Cardiac septum (tissue), 1 donor: Measurements from ENCODE around the gene PKNOX2. TPM values are rescaled to one million over a fixed set of nuclear protein-coding genes. Genes with fewer than 3 reads are reported as not detected.

Source experiments
- DNase-seq: peaks from one replicate; pipeline ENCODE4 v3.0.0-alpha.2; 2020; ENCODE audit warnings: low spot score
- intact Hi-C: fragments of 100-400 bp; cut with DNase I; formaldehyde crosslinking; loops from one replicate; pipeline ENCODE4 v1.14.0; 2022
- total RNA-seq: library from RNA; stranded (reverse); fragmentation: NEBNext Ultra II Directional; extraction: Animal tissue kit (Norgen Biotek cat#: 25700); gene quantifications from one replicate; pipeline ENCODE4 v1.2.1, GENCODE V29; 2021
- donor health status: DM: no; HTN: no; CAD: no.

The PKNOX2 gene
- total RNA-seq, 1 donor from 2014 or later = 7.1 TPM

DNA sequence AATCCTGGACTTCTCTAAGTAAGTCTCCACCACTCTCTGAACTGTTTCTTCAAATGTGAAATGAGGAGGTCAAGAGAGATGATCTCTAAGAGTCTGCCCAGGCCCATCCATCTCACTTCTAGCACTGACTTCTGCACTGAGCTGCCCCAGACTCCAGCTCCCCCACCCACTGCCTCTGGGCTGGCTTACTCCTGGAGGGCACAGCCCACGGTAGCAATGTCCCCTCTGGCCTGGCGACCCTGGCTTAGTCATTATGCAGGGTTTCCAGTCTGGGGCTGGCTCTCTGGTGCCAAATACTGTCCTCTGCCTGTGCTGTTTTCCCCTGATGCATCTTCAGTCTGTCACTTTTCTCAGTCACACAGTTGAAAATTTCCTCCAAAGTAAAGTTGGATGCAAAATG, 60.9 kb downstream of the PKNOX2 start:
- no peak for DNase-seq
- intact Hi-C loops = no loop called here

DNA sequence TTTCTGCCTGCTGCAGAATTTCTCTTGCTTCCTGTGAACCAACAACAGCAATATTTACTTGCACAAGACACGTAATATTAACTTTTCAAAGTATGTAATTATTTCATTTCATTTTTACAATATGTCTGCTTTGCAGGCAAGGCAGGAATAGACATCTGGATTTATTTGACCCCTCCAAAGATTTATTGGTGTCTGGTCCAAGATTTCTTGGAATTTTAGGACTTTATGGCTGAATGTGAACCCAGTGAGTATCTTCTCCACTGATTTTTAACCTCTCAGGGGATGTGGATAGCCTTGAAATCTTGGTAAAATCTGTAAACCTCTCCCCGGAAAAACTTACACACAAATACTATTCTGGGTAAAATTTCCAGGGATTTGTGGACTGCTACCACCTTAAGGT, 61.5 kb downstream of the PKNOX2 start:
- intact Hi-C loops = no loop called here
- DNase-seq = no peak

DNA sequence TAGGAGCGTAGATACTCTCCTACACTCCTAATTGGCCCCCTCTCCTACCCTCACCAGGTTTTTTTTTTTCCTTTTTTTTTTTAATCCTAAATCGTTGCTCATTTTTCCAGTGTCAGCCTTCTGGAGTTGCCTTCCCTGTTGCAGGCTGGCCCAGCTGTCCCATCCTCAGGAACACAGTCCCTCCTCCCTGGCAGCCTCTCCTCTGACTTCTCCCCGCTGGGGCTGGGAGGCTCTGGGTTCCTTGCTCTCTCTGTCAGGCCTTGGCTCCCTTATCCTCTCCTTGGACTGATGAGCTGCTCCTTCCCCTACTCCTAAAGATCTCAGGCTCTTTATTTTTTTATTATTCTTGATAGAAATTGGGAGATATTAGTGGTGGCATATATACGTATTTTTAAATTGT, 62.2 kb downstream of the PKNOX2 start:
- no peak for DNase-seq
- intact Hi-C loops = no loop called here

DNA sequence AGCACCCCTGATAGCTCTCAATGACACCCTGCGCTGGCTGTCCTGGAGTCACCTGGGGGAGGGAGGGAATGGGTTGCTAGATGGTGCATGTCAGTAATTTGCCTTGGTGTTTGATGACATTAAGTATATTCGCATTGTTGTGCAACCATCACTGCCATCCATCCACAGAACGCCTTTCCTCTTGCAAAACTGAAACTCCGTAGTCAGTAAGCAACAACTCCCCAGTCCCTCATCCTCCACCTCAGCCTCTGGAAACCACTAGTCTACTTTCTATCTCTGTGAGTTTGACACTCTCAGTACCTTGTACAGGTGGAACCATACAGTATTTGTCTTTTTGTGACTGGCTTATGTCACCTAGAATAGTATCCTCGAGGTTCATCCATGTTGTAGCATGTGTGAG, 62.6 kb downstream of the PKNOX2 start:
- intact Hi-C loops = no loop called here

DNA sequence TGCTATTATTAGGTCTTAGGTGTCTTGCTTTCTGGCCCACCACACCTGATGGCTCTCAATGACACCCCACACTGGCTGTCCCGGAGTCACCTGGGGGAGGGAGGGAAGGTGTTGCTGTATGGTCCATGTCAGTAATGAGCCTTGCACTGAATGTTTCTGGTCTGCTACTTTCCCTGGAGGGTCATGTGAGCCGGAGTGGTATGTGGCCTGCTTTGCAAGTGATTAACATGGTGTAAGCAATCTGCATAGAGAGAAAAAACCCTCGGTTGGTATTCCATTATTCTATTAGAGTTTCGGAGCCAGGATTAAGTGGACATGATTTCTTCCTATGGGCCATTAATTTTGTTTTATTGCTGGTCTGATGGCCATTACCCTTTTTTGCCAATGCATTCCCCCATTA, 63.9 kb downstream of the PKNOX2 start:
- intact Hi-C loops = no loop called here
- DNase-seq = no peak

More for the DNA sequence above, 62.6 kb downstream of the PKNOX2 start:
- DNase-seq = no peak

DNA sequence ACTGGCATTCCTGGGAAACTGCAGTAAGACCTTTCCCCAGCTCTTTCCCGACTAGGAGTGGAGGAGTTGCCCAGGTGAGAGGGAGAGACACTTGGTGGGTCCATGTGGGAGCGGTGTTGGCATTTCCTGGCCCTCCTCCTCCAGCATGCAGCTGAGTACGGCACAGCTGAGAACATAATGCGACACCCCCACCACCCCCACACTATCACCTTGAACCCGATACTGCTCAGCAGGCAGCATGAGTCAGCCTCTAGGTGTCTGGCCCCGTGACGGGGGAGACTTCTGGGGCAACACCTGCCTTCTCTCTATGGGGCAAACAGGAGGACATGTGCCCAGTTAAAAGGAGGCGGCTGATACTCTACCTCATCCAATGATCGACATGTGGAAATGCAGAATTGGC, 64.4 kb downstream of the PKNOX2 start:
- DNase-seq = no peak
- intact Hi-C loops = no loop called here

DNA sequence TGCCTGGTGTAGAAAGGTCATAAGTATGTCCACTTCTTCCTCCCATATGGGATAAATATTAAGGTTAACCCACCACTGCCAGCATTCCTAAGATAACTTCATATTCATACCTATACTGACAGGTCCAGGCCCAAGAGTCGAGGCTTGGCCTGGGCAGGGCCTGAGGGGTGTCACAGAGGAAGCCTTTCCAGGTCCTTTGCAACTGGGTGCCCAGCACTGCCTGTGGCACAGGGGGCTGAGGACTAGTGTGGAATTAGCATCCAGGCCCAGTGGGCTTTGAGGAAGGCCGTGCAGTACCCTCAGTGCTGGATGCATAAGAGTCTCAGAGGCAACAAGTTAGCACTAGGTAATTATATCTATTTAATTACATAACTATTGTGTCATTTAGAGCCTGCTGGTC, 65.4 kb downstream of the PKNOX2 start:
- DNase-seq = no peak
- intact Hi-C loops = no loop called here

DNA sequence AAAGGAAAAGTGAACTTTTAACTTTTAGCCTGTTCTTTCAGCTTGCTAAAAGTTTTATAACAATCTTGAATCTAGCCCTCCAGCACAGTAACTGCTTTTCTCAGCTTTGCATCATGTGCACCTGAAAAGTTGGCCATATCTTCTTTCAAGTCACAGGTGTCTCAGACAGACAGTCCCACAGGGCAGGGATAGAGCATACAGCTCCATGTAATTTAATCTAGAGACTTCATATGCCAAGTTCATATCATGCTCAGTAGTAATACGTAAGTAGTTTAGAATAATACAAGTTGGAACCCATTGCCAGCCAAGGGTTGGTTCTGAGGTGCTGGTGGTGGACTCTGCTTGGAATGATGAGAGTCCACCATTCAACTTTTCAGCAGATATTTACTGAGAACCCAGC, 68.6 kb downstream of the PKNOX2 start:
- intact Hi-C loops = no loop called here
- DNase-seq = no peak

DNA sequence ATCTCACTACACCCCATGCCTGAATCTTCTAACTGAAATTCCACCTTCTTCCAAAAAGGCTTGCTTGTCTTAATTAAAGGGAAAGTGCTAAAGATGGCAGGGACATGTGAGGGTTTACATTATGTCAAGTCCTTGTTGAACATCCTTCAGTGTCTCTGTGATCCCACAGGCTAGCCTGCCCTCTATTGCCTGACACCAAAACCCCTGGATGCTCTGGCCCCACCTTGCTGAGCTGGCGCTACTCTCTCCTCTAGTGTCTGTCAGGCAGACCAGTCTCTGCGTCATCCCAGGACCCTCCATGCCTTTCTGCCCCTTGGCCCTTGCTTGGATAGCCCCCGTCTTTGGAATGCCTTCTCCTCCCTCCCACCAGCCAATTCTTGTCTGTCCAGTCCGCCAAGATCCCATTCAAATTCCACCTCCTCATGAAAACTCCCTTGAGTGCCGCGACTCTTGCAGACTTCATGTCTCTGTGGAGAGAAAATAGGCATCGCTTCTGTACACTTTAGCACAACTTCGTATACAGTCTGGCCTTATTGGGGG, 69.3 kb downstream of the PKNOX2 start:
- no peak for DNase-seq
- intact Hi-C loops = no loop called here

DNA sequence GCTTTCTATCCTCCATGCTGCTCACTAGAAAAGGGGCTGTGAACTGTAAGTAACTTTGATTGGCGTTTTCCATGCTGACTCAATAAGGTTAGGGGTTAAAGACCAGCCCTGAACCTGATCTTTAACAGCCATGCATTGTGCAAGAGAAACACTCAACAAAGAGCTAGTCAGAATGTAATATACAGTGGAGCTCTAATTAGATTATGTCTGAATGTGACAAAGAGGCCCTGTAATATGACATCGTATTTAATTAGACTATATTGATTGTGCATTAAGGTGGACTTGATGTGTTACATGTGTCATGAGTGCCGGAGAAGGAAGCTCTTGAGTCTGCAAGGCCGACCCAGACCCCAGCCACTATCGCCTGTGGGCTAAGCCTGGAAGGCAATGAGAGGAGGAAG, 70.5 kb downstream of the PKNOX2 start:
- no peak for DNase-seq
- intact Hi-C loops = no loop called here

DNA sequence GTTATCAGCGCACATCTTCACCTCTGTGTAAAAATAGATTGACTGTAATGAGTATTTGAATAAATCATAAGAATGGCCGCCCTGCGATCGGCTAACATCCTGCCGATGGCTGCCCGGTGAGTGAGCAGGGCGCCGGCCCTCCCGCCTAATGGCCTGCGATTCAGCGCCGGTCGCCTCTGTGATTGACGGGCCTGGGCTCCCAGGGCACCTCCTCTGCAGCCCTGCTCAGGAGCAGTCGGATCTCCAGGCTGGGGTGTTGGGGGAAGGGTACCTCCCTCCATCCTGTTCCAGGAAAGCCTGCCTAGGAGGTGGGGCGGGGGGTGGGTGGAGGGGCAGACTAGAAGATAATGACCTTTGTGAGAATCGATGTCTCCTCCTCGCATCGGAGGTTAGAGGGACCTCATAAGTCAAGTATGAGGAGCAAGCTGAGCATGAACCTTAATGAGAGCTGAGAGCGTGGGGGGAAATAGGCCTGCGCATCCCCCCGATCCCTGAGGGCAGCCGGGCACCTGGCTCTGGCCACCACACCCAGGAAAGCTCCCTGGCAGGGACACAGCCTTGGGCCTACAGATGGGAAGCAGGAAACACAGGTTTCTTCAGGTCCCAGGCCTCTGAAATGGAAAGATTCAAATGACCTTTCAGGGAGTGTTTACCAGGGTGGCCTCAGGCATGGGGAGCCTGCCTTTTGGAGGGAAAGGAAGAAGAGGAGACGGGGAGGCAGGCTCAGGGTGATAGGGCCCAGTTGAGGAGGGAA, 71.7 kb downstream of the PKNOX2 start:
- intact Hi-C loops = no loop called here
- no peak for DNase-seq

DNA sequence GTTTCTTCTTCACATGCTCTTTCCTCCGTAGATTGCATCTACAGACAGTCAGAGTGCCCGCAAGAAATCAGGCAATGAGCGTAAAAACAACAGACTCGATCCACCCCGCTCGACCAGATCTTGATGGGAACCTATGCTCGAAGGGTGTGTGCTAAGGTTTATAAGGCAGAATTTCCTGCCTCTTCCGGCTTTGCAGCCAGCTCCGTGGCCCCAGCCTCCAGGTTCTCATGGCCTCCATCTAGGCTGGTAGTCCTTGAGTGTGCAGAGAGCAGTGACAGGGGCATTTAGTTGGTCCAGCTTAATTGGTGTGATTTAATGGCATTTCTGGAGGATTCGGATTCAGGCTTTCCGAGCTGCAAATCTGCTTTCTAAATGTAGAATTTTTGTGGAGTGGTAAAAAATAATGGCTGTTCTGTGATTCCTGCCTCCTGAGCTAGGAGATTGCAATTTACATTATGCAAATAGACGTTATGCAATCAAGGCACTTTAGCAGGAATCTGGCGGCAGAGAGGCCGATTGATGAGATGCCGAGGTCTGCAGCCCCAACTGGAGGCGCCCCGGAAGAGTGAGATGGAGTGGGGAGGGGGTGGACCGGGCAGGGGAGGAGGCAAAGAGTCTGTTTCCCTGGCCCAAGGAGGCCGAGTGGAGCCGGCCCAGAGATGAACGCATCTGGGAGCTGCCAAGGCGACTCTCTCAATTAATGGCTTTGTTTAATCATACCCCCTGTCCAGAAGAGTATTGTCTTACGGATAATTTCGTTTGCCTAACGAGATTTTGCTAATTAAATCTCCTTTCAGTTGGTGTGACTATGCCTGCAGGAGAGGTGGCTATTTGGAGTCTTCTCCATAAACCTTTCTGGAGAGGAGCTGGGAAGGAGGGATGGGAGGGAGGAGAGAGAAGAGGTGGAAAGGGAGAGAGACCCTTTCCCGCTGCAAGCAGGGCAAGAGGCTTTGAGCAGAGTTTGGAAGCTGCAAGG, 75.3 kb downstream of the PKNOX2 start:
- intact Hi-C loops = no loop called here
- no peak for DNase-seq

DNA sequence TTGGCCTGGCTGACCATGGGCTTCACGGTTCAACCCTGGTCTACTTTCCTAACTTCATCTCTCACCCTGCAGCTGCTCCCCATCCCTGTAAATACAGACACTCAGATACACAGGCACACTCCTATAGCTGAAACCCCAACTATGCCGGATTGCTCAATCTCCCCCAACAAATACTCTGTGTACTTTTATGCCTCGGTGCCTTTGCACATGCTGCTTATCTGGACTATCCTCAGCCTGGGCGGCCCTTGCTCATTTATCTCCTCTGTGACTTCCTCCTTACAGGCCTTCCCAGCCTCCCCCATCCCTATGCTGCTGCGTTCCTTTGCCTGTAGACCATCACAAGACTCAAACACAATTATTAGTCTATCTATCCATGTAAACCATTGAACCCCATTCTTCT, 76.6 kb downstream of the PKNOX2 start:
- peak; percentile 41 for DNase-seq
- intact Hi-C loops = no loop called here

DNA sequence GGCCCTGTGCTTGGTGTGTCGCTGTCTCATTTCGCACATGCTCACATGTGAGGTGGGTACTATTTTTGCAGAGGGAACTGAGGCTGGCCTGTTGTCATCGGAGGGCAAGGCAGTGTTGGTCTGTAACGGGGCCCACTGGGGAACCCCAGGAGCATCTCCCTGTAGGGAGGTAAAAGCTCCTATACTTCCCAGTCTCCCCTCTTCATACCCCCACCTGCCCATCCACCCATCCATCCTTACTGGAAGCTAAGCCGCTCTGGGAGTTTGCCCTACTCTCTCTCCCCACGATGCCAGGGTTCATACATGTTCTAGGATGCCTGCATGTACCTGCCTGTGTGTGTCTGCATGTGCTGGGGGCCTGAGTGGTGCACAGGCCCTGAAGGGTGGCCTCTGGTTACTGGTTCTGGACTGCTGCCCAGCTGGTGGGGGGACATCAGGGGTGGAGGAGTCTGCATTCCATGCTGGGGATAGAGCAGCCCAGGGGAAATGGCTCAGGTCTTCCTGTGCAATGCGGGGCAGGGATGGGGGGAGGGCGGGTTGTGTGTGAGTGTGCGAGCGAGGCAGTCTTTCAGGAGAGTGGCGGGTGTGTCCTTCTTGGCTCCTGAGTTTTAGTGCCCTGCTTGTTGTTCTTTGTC, 77.7 kb downstream of the PKNOX2 start:
- DNase-seq = peak; percentile 36
- intact Hi-C loops = no loop called here

DNA sequence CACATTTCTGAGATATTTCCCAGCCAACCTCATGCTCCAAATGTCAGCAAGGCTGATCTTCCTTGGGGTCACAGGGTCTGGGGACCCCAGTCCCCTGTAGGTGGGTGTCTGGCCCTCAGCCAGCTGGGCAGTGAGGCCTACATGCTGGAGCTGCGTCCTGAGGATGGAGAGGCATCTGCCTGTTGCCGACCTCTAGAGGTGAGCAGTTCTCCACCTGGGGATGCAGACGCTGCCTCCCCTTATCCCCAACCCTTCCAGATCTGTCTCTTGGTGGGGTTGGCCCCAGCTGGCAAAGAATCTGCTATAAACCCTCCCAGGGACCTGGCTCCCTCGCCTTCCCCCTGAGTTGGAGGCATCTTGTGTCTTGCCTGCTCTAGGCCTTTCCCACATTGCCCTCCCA, 79.6 kb downstream of the PKNOX2 start:
- peak; percentile 44 for DNase-seq
- intact Hi-C loops = no loop called here

DNA sequence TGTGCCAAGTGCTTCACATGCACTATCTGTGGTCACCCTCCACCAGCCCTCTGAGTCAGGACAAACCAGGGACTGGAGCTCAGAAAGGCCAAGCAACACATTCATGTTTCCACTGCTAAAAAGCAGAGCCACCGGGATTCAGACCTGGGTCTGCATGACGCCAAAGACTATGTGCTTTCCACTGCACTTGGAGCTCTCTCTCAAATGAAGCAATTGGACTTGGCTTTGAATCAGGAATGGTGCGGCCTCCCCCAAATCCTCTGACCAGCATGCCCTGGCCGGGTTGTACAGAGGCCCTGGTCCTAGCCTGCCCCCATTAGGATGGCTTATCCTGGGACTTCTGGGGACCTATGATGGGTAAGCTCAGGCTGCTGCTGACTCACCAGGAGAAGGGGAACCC, 80.7 kb downstream of the PKNOX2 start:
- DNase-seq = no peak
- intact Hi-C loops = no loop called here

DNA sequence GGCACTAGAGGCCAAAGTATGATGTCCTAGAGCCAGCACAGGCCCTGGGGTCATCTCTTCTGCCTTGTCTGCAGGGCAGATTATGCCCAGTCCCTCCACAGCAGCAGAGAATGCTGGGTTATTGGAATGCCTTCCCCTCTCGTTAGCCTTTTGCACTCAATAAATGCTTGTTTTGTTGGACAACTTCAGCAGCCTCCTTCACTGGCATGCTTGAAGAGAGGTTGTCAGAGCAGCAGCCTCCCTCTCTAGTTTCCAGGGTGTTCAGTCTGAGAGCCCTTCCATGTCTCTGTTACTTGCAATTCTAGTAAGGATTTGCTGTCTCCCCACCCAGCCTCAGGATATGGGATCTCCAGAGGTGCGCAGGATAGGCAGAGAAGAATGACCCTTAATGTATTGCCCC, 82.9 kb downstream of the PKNOX2 start:
- intact Hi-C loops = no loop called here
- no peak for DNase-seq

DNA sequence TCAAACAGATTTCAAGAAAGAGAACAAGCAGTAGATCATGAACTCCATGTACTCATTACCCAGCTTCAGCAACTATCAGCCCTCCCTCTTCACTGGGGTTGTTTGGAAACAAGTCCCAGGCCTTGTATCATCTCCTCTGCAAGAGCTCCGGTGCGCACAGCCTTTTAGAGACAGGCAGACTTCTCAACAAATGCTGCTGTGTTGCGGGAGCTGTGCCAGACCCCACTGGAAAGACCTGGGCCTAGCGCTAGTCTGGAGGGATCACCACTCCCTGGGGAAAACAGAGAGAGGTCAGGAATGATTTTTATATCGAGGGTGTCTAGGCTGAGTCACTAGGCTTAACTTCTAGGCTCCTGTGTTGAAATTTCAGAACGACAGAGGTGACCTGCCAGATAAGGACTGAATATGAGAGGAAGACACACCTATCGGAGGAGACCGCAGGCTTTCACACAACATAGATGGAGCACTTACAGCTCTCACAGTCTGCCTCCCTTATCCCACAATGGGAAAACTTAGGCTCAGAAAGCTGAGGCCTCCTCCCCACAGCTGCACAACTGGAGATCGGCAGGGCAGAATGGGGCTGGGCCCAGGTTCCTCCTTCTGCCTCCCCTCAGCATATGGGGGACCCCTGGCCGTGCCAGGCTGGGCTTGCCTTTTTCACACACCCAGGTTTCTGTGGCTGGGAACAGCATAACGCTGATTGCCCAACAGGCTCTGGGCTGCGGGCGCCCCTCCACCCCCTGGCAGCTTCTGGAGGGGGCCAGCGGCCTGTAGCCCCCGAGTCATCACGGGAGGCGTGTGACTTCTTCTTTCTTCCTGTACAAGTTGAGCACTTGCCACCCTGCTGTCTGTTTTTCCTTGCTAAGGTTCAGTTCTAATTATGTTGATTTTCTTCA, 86.0 kb downstream of the PKNOX2 start:
- intact Hi-C loops = no loop called here
- no peak for DNase-seq

DNA sequence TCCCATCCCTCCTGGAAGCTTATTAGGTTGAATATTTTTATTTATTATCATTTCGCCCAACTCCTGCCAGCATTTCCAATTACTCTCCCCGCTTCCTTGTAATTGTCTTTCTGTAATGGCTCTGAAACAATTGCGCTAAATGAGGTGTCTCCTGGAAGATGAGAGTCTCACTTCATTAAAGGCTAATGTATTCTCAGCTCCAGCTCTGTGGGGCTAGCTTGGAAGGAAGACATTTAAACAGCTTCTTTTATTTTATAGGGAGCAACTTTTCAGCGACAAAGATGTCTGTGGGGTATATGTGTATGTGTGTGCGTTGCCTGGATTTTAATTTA, 86.6 kb downstream of the PKNOX2 start:
- no peak for DNase-seq
- intact Hi-C loops = no loop called here
